HCT116 (cell line): Measurements from ENCODE around the gene CATSPERZ. TPM values are rescaled to one million over a fixed set of nuclear protein-coding genes. Genes with fewer than 3 reads are reported as not detected.

Source experiments
- ATAC-seq: fragments of 200-7000 bp; cut with Tn5 transposase; 2 replicates; pipeline ENCODE4 v1.9.1; 2020; ENCODE audit warnings: mild to moderate bottlenecking, moderate library complexity
- BruUV-seq: library from RNA; stranded (reverse); fragments of 400-500 nt; replicated peaks from 2 replicates; lab custom pipeline; 2021; lab: Mats Ljungman, UMichigan
- CTCF ChIA-PET: fragments of 300-600 bp; sonication (Branson Sonifier 250); formaldehyde crosslinking; loops from one replicate; lab custom pipeline; 2021; ENCODE audit warnings: antibody characterized with exemption; lab: Charles Lee
- POLR2A ChIA-PET: fragments of 300-600, 350-600 bp; sonication (Branson Sonifier 250); formaldehyde crosslinking; loops from one replicate; lab custom pipeline; 2021; ENCODE audit warnings: antibody characterized with exemption; lab: Charles Lee
- RAD21 ChIA-PET, 2 experiments: fragments of 300-600 bp; sonication (Branson Sonifier 250); formaldehyde crosslinking; loops; one replicate each; lab custom pipeline; 2023; ENCODE audit warnings: low total read pairs in 2 of 2; ENCODE audit not compliant: uncharacterized antibody in 2 of 2, unreplicated experiment in 2 of 2, low non-redundant PET in 1 of 2; lab: Charles Lee
- DNase-seq: peaks from one replicate; pipeline ENCODE4 v3.0.0-alpha.2; 2010; ENCODE audit warnings: low read depth, low spot score
- H2AFZ ChIP-seq: fragments of 200-600 bp; shearing (Covaris generic), sonication (generic); 2 replicates; pipeline ENCODE4 v1.6.1; 2017; ENCODE audit warnings: low read depth, mixed run types, mixed read lengths, antibody characterized with exemption, low read length; ENCODE audit not compliant: poor library complexity, severe bottlenecking
- H3K27ac ChIP-seq: 2 replicates; pipeline ENCODE4 v1.5.1; 2012; ENCODE audit warnings: low read depth, low read length
- H3K27me3 ChIP-seq: fragments of 200-600 bp; sonication (generic); 2 replicates; pipeline ENCODE4 v1.6.1; 2016; ENCODE audit warnings: mixed run types, low read length, mixed read lengths; ENCODE audit not compliant: insufficient read depth
- H3K36me3 ChIP-seq, 2 experiments: fragments of 200-500 bp in 1 of 2; fragments of 200-600 bp in 1 of 2; sonication (Bioruptor generic) in 1 of 2; sonication (generic) in 1 of 2; 2 replicates each; pipeline versions ENCODE4 v1.5.1 to v1.6.1; 2014 to 2016; ENCODE audit warnings: low read length in 2 of 2, inconsistent platforms in 1 of 2, mixed read lengths in 1 of 2, mixed run types in 1 of 2; ENCODE audit not compliant: insufficient read depth in 2 of 2, control insufficient read depth in 1 of 2
- H3K4me1 ChIP-seq, 2 experiments: fragments of 200-600 bp in 1 of 2; sonication (generic) in 1 of 2; 2 replicates each; pipeline versions ENCODE4 v1.5.1 to v1.6.1; 2012 to 2017; ENCODE audit warnings: low read length in 2 of 2, inconsistent platforms in 1 of 2, mild to moderate bottlenecking in 1 of 2, mixed read lengths in 1 of 2, mixed run types in 1 of 2, moderate library complexity in 1 of 2; ENCODE audit not compliant: insufficient read depth in 2 of 2, control insufficient read depth in 1 of 2
- H3K4me2 ChIP-seq: fragments of 200-600 bp; sonication (generic); 2 replicates; pipeline ENCODE4 v1.6.1; 2017; ENCODE audit warnings: mixed run types, low read length, mixed read lengths
- H3K4me3 ChIP-seq, 2 experiments: fragments of 200-600 bp in 1 of 2; sonication (generic) in 1 of 2; replicated peaks in 1 of 2; 2 replicates each; pipeline ENCODE4 v1.5.1; 2011 to 2016; ENCODE audit warnings: low read length in 2 of 2, control low read depth in 1 of 2, low read depth in 1 of 2, mild to moderate bottlenecking in 1 of 2, mixed read lengths in 1 of 2, mixed run types in 1 of 2
- H3K79me2 ChIP-seq: fragments of 200-600 bp; sonication (generic); 2 replicates; pipeline ENCODE4 v1.6.1; 2017; ENCODE audit warnings: mild to moderate bottlenecking, mixed run types, low read length, moderate library complexity, mixed read lengths; ENCODE audit not compliant: insufficient read depth
- H3K9ac ChIP-seq: fragments of 200-600 bp; sonication (generic); 2 replicates; pipeline ENCODE4 v1.6.1; 2016; ENCODE audit warnings: low read length, mixed read lengths
- H3K9me2 ChIP-seq: fragments of 200-600 bp; sonication (generic), shearing (Covaris generic); 2 replicates; pipeline ENCODE4 v1.6.1; 2017; ENCODE audit warnings: mixed run types, mild to moderate bottlenecking, moderate library complexity; ENCODE audit not compliant: insufficient read depth
- H3K9me3 ChIP-seq, 2 experiments: fragments of 200-500 bp in 1 of 2; fragments of 200-600 bp in 1 of 2; sonication (Bioruptor generic) in 1 of 2; sonication (generic) in 1 of 2; 2 replicates each; pipeline ENCODE4 v1.6.1; 2014 to 2017; ENCODE audit warnings: low read length in 2 of 2, mixed read lengths in 2 of 2, inconsistent platforms in 1 of 2, low read depth in 1 of 2, mild to moderate bottlenecking in 1 of 2, mixed run types in 1 of 2, moderate library complexity in 1 of 2; ENCODE audit not compliant: control insufficient read depth in 1 of 2, insufficient read depth in 1 of 2
- H4K20me1 ChIP-seq: fragments of 200-600 bp; sonication (generic), shearing (Covaris generic); 2 replicates; pipeline ENCODE4 v1.6.1; 2017; ENCODE audit warnings: mixed run types, mild to moderate bottlenecking, moderate library complexity; ENCODE audit not compliant: insufficient read depth
- ATF3 ChIP-seq: IDR thresholded peaks from 2 replicates; pipeline ENCODE4 v1.6.1; 2012
- CBX3 ChIP-seq: IDR thresholded peaks from 2 replicates; pipeline ENCODE4 v1.6.1; 2012; ENCODE audit warnings: low read depth
- EZH2 ChIP-seq: fragments of 200-600 bp; sonication (generic); IDR thresholded peaks from 2 replicates; pipeline ENCODE4 v1.6.1; 2017; ENCODE audit warnings: antibody characterized with exemption, mixed run types
- EZH2phosphoT487 ChIP-seq: fragments of 200-600 bp; IDR thresholded peaks from 2 replicates; pipeline ENCODE4 v1.6.1; 2018; ENCODE audit warnings: antibody characterized with exemption, borderline replicate concordance
- FOSL1 ChIP-seq: IDR thresholded peaks from 2 replicates; pipeline ENCODE4 v1.6.1; 2012; ENCODE audit warnings: low read depth
- MAX ChIP-seq: IDR thresholded peaks from 2 replicates; pipeline ENCODE4 v1.6.1; 2012
- RAD21 ChIP-seq: IDR thresholded peaks from 2 replicates; pipeline ENCODE4 v1.6.1; 2012; ENCODE audit warnings: low read depth, mild to moderate bottlenecking
- SP1 ChIP-seq: IDR thresholded peaks from 2 replicates; pipeline ENCODE4 v1.6.1; 2012; ENCODE audit warnings: low read depth
- ZFX ChIP-seq: fragments of 450-650 bp; IDR thresholded peaks from 2 replicates; pipeline ENCODE4 v1.6.1; 2017
- ZNF274 ChIP-seq: fragments of 200-500 bp; sonication (Bioruptor generic); IDR thresholded peaks from 2 replicates; pipeline ENCODE4 v1.6.1; 2014; ENCODE audit warnings: mild to moderate bottlenecking, low read depth, low read length, inconsistent platforms
- intact Hi-C: fragments of 100-400 bp; cut with micrococcal nuclease; formaldehyde crosslinking; loops from 2 replicates; pipeline ENCODE4 v1.10.0; 2022
- total RNA-seq: library from RNA; stranded (reverse); gene quantifications from one replicate; pipeline ENCODE4 v1.2.1, GENCODE V29; 2021; ENCODE audit not compliant: unreplicated experiment

Gene CATSPERZ
- total RNA-seq, 1 experiment from 2014 or later, result 1.7 TPM

DNA sequence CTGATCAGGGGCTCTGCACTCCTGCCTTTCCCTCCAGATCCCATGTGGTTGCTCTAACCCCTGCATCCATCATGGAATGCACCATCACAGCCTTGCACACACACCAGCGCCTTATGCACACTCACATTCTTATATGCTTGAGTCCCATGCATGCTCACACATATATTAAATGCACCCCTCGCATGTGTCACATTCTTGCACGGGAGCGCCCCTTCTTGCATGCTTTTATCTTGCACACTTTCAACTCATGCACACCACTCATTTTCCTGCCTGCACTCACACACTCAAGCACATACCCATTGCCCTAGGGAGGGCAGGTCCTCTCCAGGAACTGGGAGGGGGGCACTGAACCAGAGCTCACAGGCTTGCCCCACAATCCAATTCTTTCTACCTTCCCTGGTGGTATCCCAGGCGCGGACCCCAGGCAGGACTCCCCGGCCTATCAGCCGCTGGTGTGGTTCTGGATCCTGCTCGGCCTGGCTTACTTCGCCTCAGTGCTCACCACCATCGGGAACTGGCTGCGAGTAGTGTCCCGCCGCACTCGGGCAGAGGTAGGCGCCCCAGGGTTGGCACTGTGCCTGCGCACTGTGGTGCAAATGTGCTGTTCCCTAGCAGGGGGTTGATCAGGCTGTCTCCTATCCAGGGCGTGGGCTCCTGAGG is 2.3 kb upstream of the CATSPERZ start:
- no peak for TF ChIP-seq RAD21
- no peak for TF ChIP-seq ATF3
- no peak for TF ChIP-seq MAX
- TF ChIP-seq ZFX, result no peak
- no peak for TF ChIP-seq ZNF274
- no peak for TF ChIP-seq FOSL1
- no peak for TF ChIP-seq EZH2phosphoT487
- no peak for TF ChIP-seq SP1
- TF ChIP-seq EZH2, result no peak
- no peak for TF ChIP-seq CBX3
- Histone ChIP-seq H3K27ac (no peak overlapping the region), H3K79me2 (no peaks in the 10 kb centered on the region), H3K9me3 (no peaks in the 10 kb centered on the region), H3K4me1 (peaks cover 0 to 26% of the 10 kb centered on the region in 2 experiments; a peak in 2 of 4 replicates), H3K36me3 (no peaks in the 10 kb centered on the region), H3K4me2 (no peak overlapping the region), H2AFZ (no peak overlapping the region), H3K9ac (no peak overlapping the region), H4K20me1 (no peaks in the 10 kb centered on the region), H3K9me2 (no peaks in the 10 kb centered on the region), H3K4me3 (no peak overlapping the region), H3K27me3 (no peaks in the 10 kb centered on the region)
- no TSS peak for BruUV-seq
- ATAC-seq (no peak), DNase-seq (no peak)
- ChIA-PET CTCF (no interaction called here), POLR2A (no interaction called here), RAD21 (no interaction called here)
- intact Hi-C loops, result no loop called here
